Measurements from ENCODE around the gene PHTF2. TPM values are rescaled to one million over a fixed set of nuclear protein-coding genes. Genes with fewer than 3 reads are reported as not detected.
A peak's percentile ranks its signal among the peaks of the same experiment; 100 is the strongest.
"Not testable (repeated sequence)": the region's sequence is repeated elsewhere in the genome, so short reads cannot be mapped to it uniquely, and the experiment has no call there.

PHTF2 gene
- 29.5 and 37.4 TPM in 2 replicates for total RNA-seq (2014; rRNA removed; shearing (Covaris generic))
- 24.5 and 32.2 TPM in 2 replicates for polyA plus RNA-seq (2014; cell fraction: nucleus; rRNA removed)

GRCh38 chr7:77798394-77799077 is at the start of gene PHTF2, which contains the start of gene TMEM60:
Gene PHTF2, plus strand, starts transcription at chr7:77798773.
Gene TMEM60, minus strand, starts transcription at chr7:77798434. Its CDS starts 4,061 bp downstream, at chr7:77794373.
- DNase-seq (ENCODE audit: extremely low read depth, low read depth) = peak; percentile 100

GRCh38 chr7:77752016-77752415 is 46.6 kb upstream of the PHTF2 start:
- no peak for DNase-seq (ENCODE audit: extremely low read depth, low read depth)

- DNase-seq (ENCODE audit: extremely low read depth, low read depth) = no peak
These were observed 45.4 kb upstream of the PHTF2 start for GRCh38 chr7:77753173-77753572.

GRCh38 chr7:77757589-77757988 is 41.0 kb upstream of the PHTF2 start:
- no peak for DNase-seq (ENCODE audit: extremely low read depth, low read depth)

- peak; percentile 64 for DNase-seq (ENCODE audit: extremely low read depth, low read depth)
These were observed 39.2 kb upstream of the PHTF2 start for GRCh38 chr7:77759294-77759889.

- no peak for DNase-seq (ENCODE audit: extremely low read depth, low read depth)
These were observed 37.6 kb upstream of the PHTF2 start for GRCh38 chr7:77760809-77761453.

GRCh38 chr7:77765481-77765880 is 33.1 kb upstream of the PHTF2 start:
- DNase-seq (ENCODE audit: extremely low read depth, low read depth) = no peak

GRCh38 chr7:77765906-77766800 is 32.4 kb upstream of the PHTF2 start:
- DNase-seq (ENCODE audit: extremely low read depth, low read depth) = no peak

- no peak for DNase-seq (ENCODE audit: extremely low read depth, low read depth)
These were observed 31.6 kb upstream of the PHTF2 start for GRCh38 chr7:77766801-77767605.

- DNase-seq (ENCODE audit: extremely low read depth, low read depth) = no peak
These were observed 28.3 kb upstream of the PHTF2 start for GRCh38 chr7:77770316-77770715.

- DNase-seq (ENCODE audit: extremely low read depth, low read depth) = no peak
These were observed 26.7 kb upstream of the PHTF2 start for GRCh38 chr7:77771901-77772300.

- DNase-seq (ENCODE audit: extremely low read depth, low read depth) = no peak
These were observed 20.0 kb upstream of the PHTF2 start for GRCh38 chr7:77778535-77778934.

GRCh38 chr7:77782383-77782782 is 16.2 kb upstream of the PHTF2 start:
- no peak for DNase-seq (ENCODE audit: extremely low read depth, low read depth)

- DNase-seq (ENCODE audit: extremely low read depth, low read depth) = no peak
These were observed 15.5 kb upstream of the PHTF2 start for GRCh38 chr7:77783111-77783510.

- DNase-seq (ENCODE audit: extremely low read depth, low read depth) = no peak
These were observed 15.0 kb upstream of the PHTF2 start for GRCh38 chr7:77783545-77783944.

- not testable (repeated sequence) for DNase-seq (ENCODE audit: extremely low read depth, low read depth)
These were observed 14.1 kb upstream of the PHTF2 start for GRCh38 chr7:77784426-77784825.

- DNase-seq (ENCODE audit: extremely low read depth, low read depth) = no peak
These were observed 12.6 kb upstream of the PHTF2 start for GRCh38 chr7:77786018-77786417.

GRCh38 chr7:77786741-77787140 is 11.8 kb upstream of the PHTF2 start:
- no peak for DNase-seq (ENCODE audit: extremely low read depth, low read depth)

- DNase-seq (ENCODE audit: extremely low read depth, low read depth) = no peak
These were observed 10.2 kb upstream of the PHTF2 start for GRCh38 chr7:77788327-77788902.

- peak; percentile 40 for DNase-seq (ENCODE audit: extremely low read depth, low read depth)
These were observed 7.2 kb upstream of the PHTF2 start for GRCh38 chr7:77791336-77791735.
